Measurements from ENCODE around the gene CDH22. TPM values are rescaled to one million over a fixed set of nuclear protein-coding genes. Genes with fewer than 3 reads are reported as not detected.

CDH22 gene
- total and polyA plus RNA-seq, 10 donors = not detected

DNA sequence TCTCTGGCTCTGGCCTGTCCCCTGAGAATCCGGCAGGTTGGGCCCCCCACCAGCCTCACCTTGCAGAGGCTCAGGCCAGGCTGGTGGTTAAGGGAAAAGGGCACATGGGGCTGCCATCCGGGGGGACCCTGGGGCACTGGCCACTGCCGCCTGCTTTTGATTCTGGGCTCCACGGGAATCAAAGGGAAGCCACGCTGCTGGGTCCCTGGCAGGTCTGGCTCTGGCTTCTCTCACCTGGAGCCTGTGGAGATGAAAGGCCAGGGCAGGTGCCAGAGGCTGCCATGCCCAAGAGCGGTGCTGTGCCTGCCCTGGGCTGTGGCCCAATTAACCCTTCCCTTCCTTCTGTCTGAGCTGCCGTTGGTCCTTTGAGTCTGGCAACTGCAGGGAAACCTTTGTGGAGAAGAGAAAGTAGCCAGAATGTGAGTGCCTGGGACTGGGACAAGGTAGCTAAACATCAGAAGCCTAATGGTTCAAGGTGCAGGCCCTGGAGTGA is 9.4 kb upstream of the CDH22 start:
- TF ChIP-seq CTCF (IDR thresholded peaks at IDR 0.05 in 8 of 11, conservative IDR thresholded peaks at IDR 0.05 in 3 of 11) (no peak), POLR2A (IDR thresholded peaks at IDR 0.05) (no peak), POLR2AphosphoS5 (IDR thresholded peaks at IDR 0.05) (no peak)
- intact Hi-C loops (cut with DNase I; ENCODE audit: low total_unique reads) = no loop called here
- no peak overlapping the region for H3K4me3 ChIP-seq
- no peaks in the 10 kb centered on the region for H3K36me3 ChIP-seq
- H3K27ac ChIP-seq = no peak overlapping the region
- no peaks in the 10 kb centered on the region for H3K9me3 ChIP-seq
- peaks cover 0 to 4% (median 1%) of the 10 kb centered on the region in 6 donors for H3K4me1 ChIP-seq
- DNase-seq = no peak
- 63 to 78% (median 76%) methylated on average over 7 of the region's 7 CpGs for WGBS, 5 donors
- peaks cover 0 to 93% (median 44%) of the 10 kb centered on the region in 7 donors for H3K27me3 ChIP-seq (replicated peaks in 1 of 7)

DNA sequence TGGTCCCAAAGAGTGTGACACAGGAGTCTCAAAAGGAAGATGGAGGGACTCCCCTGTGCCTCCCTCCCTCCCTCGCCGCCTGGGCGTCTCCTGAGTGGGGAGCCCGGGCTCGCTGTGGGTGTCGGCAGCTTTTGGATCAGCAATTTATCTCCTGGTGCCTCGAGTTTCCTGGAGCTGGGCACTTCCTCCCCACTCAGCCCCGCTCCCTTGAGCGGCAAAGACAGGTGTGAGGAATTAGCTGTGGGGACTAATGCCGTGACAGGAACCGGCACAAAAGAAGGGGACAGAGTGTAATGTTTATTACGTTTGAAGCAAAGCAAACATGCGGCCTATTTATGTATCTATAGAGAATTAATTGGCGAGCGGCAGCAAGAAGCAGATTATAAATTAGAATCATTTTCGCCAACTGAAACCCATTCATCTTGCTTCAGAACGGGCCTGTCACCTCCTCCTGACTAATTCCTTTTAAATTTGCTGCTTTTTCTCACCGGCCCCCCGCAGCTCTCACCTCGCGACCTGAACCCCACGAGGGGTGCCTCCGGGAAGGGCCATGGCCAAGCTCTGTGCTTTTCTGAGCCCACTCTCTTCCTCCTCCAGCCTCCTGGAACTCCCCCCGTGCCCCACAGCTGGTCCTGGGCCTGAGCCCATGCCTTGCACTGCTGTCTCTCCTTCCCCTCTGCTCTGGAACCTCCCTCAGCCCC is 8.8 kb upstream of the CDH22 start:
- H3K27me3 ChIP-seq (replicated peaks in 1 of 7) = peaks cover 4 to 93% (median 50%) of the 10 kb centered on the region in 7 donors
- H3K4me1 ChIP-seq = peaks cover 0 to 10% (median 7%) of the 10 kb centered on the region in 6 donors
- no peaks in the 10 kb centered on the region for H3K36me3 ChIP-seq
- no peak for TF ChIP-seq POLR2AphosphoS5 (IDR thresholded peaks at IDR 0.05)
- no peak for TF ChIP-seq POLR2A (IDR thresholded peaks at IDR 0.05)
- intact Hi-C loops (cut with DNase I; ENCODE audit: low total_unique reads) = no loop called here
- DNase-seq = no peak
- no peak overlapping the region for H3K4me3 ChIP-seq
- H3K27ac ChIP-seq = no peak overlapping the region
- no peaks in the 10 kb centered on the region for H3K9me3 ChIP-seq
- 25 to 33% (median 27%) methylated on average over 24 of the region's 24 CpGs for WGBS, 5 donors

DNA sequence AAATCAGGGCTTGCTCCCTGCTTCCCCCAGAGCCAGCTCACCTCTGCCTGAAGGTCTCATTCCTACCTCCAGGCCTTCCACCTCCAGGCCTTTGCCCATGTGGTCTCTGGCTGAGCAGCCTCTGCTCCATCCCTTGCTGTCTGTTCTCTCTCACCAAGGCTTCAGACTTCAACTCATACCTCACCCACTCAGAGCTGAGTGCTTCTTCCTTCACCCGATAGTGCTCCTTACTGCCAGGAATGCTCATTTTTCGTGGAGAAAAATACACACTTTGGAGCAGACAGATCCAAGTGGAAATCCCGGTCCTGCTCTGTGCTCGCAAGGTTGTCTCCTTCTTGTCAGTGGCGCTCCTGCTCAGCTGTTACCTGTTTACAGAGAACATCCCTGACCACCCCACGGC is 7.0 kb upstream of the CDH22 start:
- Histone ChIP-seq H3K4me1 (peaks cover 0 to 13% (median 9%) of the 10 kb centered on the region in 6 donors), H3K27ac (no peak overlapping the region), H3K36me3 (no peaks in the 10 kb centered on the region), H3K4me3 (no peak overlapping the region), H3K9me3 (no peaks in the 10 kb centered on the region), H3K27me3 (replicated peaks in 1 of 7) (peaks cover 4 to 98% (median 57%) of the 10 kb centered on the region in 7 donors)
- 67 to 78% (median 76%) methylated on average over 6 of the region's 6 CpGs for WGBS, 5 donors
- intact Hi-C loops (cut with DNase I; ENCODE audit: low total_unique reads) = no loop called here
- DNase-seq = no peak
- no peak for TF ChIP-seq POLR2A (IDR thresholded peaks at IDR 0.05)
- TF ChIP-seq CTCF (IDR thresholded peaks at IDR 0.05 in 8 of 11, conservative IDR thresholded peaks at IDR 0.05 in 3 of 11) = no peak
- no peak for TF ChIP-seq POLR2AphosphoS5 (IDR thresholded peaks at IDR 0.05)

- 46 to 62% (median 52%) methylated on average over 15 to 16 of the region's 16 CpGs for WGBS, 5 donors
- no peak for DNase-seq
- Histone ChIP-seq H3K27me3 (replicated peaks in 1 of 7) (peaks cover 7 to 100% (median 68%) of the 10 kb centered on the region in 7 donors), H3K4me1 (peaks cover 0 to 22% (median 17%) of the 10 kb centered on the region in 6 donors), H3K9me3 (no peaks in the 10 kb centered on the region), H3K4me3 (peak overlapping the region in 1 of 8 donors; percentile 24), H3K36me3 (no peaks in the 10 kb centered on the region), H3K27ac (no peak overlapping the region)
- intact Hi-C loops (cut with DNase I; ENCODE audit: low total_unique reads) = no loop called here
- no peak for TF ChIP-seq POLR2AphosphoS5 (IDR thresholded peaks at IDR 0.05)
- no peak for TF ChIP-seq CTCF (IDR thresholded peaks at IDR 0.05 in 8 of 11, conservative IDR thresholded peaks at IDR 0.05 in 3 of 11)
- TF ChIP-seq POLR2A (IDR thresholded peaks at IDR 0.05) = no peak
These were observed 4.9 kb upstream of the CDH22 start for GRCh38 chr20:46312945-46313861.

Measured in spleen (tissue), 11 donors.